GM11168 (cell line): ENCODE measurements around the gene RAB3D.

Source experiments
- in situ Hi-C: fragments of 300-500 bp; cut with MboI; formaldehyde crosslinking; loops from one replicate; pipeline ENCODE4 v1.12.0; 2022; ENCODE audit warnings: low sequenced_read_pairs; ENCODE audit not compliant: unreplicated experiment

The RAB3D gene

GRCh38 chr19:11300811-11301120 lies 38.7 kb downstream of the RAB3D start:
- in situ Hi-C loops: no loop called here

- in situ Hi-C loops: no loop called here
Observed at GRCh38 chr19:11299946-11300810, 39.3 kb downstream of the RAB3D start.

- in situ Hi-C loops: no loop called here
Observed at GRCh38 chr19:11296264-11296663, 43.2 kb downstream of the RAB3D start.

- in situ Hi-C loops: no loop called here
Observed at GRCh38 chr19:11295665-11296245, 43.7 kb downstream of the RAB3D start, which contains the start of gene TSPAN16. Gene TSPAN16, plus strand, starts transcription at chr19:11296160. Its CDS starts 138 bp downstream, at chr19:11296298.

- in situ Hi-C loops: no loop called here
Observed at GRCh38 chr19:11295180-11295579, 44.3 kb downstream of the RAB3D start.

GRCh38 chr19:11293433-11294389 lies 45.7 kb downstream of the RAB3D start:
- in situ Hi-C loops: no loop called here

GRCh38 chr19:11291991-11292390 lies 47.5 kb downstream of the RAB3D start:
- in situ Hi-C loops: no loop called here

- in situ Hi-C loops: no loop called here
Observed at GRCh38 chr19:11291415-11291814, 48.0 kb downstream of the RAB3D start.

- in situ Hi-C loops: no loop called here
Observed at GRCh38 chr19:11290256-11290655, 49.2 kb downstream of the RAB3D start.

GRCh38 chr19:11288349-11288748 lies 51.1 kb downstream of the RAB3D start:
- in situ Hi-C loops: loop anchor here (10.0 kb wide), 1 partner anchor 196 kb away; the partner anchor contains the start of gene ELAVL3

GRCh38 chr19:11286312-11286974 lies 53.0 kb downstream of the RAB3D start:
- in situ Hi-C loops: loop anchor here (10.0 kb wide), 1 partner anchor 198 kb away; the partner anchor contains the start of gene ELAVL3

- in situ Hi-C loops: loop anchor here (10.0 kb wide), 1 partner anchor 200 kb away; the partner anchor contains the start of gene ELAVL3
Observed at GRCh38 chr19:11284515-11284914, 54.9 kb downstream of the RAB3D start.

GRCh38 chr19:11281356-11282049 lies 58.0 kb downstream of the RAB3D start:
- in situ Hi-C loops: loop anchor here (10.0 kb wide), 1 partner anchor 203 kb away; the partner anchor contains the start of gene ELAVL3

GRCh38 chr19:11279505-11280236 lies 59.8 kb downstream of the RAB3D start:
- in situ Hi-C loops: loop anchor here (10.0 kb wide), 1 partner anchor 205 kb away; the partner anchor contains the start of gene ELAVL3

GRCh38 chr19:11278670-11279069 lies 60.8 kb downstream of the RAB3D start:
- in situ Hi-C loops: no loop called here

- in situ Hi-C loops: no loop called here
Observed at GRCh38 chr19:11274533-11275086, 64.8 kb downstream of the RAB3D start.

GRCh38 chr19:11273989-11274388 lies 65.5 kb downstream of the RAB3D start:
- in situ Hi-C loops: no loop called here

GRCh38 chr19:11273296-11273695 lies 66.2 kb downstream of the RAB3D start:
- in situ Hi-C loops: no loop called here
